NCI-H2227 (cell line): ENCODE measurements around the gene NEDD4L.
"Not testable (repeated sequence)": the region's sequence is repeated elsewhere in the genome, so short reads cannot be mapped to it uniquely, and the experiment has no call there.

Source experiments
- DNase-seq: peaks from one replicate; lab custom pipeline; 2025; ENCODE audit not compliant: unreplicated experiment; lab: John Stamatoyannopoulos, UW

The NEDD4L gene

GRCh38 chr18:58362027-58362575 is 318.1 kb downstream of the NEDD4L start:
- DNase-seq, result no peak

DNA sequence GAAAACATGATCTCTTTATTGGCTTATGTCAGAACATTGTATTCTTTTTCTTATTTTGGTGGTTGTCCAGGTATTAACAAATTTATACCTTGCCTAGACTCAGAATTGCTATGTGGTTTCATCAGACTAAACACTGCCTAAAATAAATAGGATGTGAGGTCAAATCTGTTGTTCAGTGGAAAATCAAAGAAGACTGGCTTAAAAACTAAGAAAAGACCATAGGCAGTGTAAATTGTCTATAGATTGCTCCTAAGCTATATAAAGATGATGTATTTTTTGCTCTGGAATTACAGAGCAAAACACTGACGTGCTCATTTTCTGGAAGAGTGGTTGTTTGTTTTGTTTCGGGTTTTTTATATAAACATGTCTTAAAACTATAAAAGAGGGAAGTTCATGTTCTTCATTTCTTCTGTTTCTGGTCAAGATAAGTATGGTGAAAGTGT is 318.8 kb downstream of the NEDD4L start:
- no peak for DNase-seq

DNA sequence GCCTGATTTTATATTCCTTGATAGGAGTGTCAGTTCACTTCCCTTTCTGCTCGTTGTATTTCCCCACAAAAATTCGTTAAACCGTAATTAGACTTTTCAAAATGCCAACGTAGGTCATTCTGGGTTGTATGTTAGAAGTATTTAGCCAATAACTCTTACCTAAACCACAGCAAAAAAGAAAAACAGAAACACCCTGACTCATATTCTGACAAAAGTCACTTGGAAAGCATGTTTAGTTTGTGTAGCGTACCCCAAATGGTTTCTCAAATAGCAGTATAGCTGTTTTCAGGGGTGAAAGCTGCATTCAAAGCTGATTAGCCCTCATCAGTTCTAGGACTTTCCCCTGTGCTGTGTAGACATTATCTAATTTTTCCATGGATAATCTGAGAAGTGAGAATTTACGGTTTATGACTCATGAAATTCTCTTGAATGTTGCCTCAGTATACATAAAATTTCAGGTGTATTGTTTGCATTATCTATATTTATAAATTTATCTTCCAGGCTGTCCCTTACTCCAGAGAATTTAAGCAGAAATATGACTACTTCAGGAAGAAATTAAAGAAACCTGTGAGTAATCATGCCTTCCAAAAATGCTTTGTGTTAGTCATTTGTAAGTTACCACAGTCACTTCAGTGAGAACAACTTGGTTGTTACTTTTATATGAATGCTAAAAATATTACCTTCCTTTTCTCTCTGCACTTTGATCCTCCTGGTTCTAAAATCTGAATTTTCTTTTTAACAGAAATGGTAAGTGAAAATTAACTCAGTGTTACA is 319.9 kb downstream of the NEDD4L start:
- DNase-seq, result no peak

DNA sequence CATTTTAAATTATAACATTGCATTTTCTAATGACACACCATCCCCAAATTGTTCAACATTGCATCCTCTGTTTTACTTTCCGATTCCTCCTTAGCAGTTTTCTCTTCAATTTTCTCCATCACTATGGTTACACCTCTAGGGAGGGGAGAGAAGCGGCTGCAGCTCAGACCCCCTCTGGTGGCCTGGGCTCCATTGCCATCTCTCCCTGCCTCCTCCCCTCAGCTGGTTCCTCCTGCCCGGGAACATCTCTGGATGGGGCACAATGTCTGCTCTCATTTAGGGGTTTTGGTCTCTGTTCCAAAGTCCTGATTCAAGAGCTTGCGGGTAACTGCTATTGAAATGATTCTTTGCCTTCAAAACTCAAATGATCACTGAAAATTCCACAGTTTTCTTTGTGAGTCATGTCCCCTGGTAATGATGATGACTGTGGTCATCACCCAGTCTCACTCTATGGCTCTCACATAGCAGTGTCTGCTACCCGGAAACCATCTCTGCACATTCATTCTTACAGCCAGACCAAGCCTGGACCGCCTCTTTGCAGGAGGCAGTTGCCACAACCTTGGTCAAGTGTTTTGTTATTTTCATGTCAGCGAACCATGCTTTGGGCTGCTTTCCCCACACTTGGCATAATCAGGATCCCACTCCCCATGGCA is 321.0 kb downstream of the NEDD4L start:
- DNase-seq, result no peak

- DNase-seq, result no peak
These were observed 323.6 kb downstream of the NEDD4L start for GRCh38 chr18:58367425-58368140.

DNA sequence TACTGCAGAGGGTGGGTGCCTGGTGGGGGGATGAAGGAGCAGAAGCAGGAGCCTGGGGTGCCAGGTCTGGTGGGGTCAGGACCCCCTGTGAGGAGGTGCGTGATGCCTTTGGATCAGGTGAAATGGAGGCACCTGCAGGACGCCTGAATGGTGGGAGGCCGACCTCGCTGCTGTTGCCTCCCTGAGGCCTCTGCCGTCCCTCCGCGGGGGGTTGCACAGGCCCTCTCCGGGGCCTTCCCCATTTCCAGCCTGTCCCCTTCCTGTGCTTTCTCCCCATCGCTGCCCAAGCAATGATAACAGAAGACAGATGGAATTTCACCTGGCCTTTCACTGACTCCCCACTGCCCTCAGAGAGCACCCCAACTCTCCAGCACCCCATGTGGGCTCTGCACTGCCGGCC is 325.6 kb downstream of the NEDD4L start:
- DNase-seq, result no peak

- DNase-seq, result no peak
These were observed 326.1 kb downstream of the NEDD4L start for GRCh38 chr18:58370038-58370580.

- DNase-seq, result no peak
These were observed 326.6 kb downstream of the NEDD4L start for GRCh38 chr18:58370612-58371011.

DNA sequence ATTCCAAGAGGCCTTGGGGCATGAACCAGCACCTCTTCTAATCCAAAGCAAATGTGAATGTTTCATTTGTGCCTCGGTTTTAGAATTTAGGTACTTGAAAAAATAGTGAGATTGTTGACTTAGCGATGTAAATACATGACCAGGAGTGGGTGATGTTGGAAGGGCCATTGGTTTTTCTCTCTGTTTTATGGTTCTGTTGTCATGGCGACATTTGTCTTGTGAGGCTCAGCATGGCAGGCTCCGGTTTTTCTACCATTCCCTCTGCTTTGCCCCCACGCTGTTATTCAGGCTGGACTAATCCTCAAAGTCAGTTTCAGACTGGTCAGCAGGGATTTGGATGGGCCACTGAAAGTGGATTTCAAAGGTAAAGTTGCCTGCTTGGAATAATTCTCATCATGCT is 329.5 kb downstream of the NEDD4L start:
- DNase-seq, result peak; percentile 19

GRCh38 chr18:58375051-58375450 is 331.0 kb downstream of the NEDD4L start:
- no peak for DNase-seq

- no peak for DNase-seq
These were observed 334.7 kb downstream of the NEDD4L start for GRCh38 chr18:58378411-58379379.

DNA sequence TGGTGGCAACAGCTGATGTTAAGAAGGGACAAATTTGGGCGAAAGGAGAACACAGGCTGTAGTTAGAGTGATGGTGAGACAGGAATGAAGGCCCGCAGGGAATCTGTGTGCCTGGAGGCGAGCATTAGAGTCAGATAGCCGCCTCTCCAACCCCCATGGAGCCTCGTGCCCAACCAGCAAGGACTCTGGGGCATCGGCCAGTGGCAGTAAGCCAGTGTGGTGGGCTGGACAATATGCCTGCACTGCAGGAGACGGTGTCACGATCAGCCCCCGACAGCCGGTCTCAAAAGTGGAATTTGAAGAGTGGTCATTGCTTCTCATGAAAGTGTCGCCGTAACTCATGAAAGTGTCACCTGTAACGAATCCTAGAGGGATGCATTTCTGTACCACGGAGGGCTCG is 335.4 kb downstream of the NEDD4L start:
- no peak for DNase-seq

DNA sequence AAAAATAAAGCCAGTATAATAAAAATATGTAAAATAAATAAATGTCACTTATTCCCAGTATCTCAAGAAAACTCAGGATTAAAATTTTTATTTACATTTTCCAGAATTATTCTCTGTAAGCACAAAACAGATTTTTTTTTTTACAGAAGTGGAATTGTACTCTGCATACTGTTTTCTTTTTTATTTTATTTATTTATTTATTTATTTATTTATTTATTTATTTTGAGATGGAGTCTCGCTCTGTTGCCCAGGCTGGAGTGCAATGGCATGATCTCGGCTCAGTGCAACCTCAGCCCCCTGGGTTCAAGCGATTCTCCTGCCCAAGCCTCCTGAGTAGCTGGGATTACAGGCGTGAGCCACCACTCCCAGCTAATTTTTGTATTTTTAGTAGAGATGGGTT is 336.1 kb downstream of the NEDD4L start:
- not testable (repeated sequence) for DNase-seq

DNA sequence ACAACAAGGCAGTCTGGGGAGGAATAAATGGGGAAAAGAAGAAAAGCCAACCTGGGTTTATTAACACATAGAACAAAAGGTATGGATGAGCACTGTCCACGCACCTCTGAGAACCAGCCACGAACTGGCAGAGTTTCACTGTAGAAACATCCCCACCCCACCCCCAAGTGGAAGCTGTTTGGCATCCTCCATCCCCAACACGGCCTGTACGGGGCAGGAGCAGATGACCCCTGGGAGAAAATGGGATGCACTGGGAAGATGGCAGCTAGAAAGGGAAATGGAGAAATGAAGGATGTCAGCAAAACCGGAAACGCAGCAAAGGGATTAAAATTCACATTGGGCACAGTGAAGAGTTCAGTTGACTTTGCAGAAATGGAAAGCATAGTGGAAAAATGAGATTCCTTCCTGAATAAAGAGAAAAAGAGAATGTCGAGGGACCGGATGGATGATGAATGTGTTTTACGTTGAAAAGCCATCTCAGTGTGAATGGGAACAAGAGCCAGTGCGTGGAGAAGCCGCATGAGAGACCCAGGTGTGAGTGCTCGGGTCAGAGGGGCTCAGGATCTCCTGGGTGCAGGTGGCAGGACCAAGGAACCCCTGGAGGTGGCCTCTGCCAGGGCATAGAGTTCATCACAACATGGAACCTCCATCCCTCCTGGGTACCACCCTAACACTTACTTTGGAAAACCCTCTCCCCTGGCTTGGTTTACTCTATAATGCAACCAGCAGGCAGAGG is 337.8 kb downstream of the NEDD4L start:
- DNase-seq, result no peak

DNA sequence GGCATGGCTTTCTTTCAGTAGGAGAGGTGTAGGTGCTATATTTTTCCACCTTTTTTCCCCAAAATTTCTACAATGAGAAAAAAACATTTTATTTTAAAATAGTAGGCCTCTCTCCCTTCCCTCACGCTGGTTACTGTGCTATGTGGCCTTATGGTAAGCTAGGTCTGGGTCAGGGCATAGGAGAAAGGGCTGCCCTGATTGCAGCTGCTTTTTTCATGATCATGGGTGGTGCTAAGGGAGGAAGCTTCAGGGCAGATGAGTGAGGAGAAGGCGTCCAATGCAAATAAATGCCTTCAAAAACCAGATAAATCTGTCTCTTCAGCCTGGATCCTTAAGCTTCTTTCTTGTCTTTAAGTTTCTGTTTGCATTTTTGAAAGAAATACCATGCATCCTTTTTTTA is 338.4 kb downstream of the NEDD4L start:
- no peak for DNase-seq

DNA sequence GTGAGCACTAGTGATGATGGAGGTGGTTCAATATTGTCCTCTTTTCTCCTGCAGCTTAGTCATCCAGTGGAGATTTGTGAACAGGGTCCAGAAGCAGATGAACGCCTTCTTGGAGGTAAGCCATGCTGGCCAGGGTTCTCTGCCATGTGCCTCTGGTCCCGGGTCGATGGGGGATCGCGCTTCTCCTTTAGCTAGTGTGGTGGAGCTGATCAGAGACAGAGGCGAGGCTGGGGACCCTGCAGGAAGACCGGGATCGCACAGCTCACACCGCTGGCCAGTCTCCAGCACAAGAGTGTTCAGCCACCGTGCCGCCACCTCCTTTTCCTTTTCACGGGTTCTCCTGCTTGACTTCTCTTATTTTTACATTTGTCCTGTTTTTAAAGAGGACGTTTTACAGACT is 341.4 kb downstream of the NEDD4L start:
- DNase-seq, result no peak

DNA sequence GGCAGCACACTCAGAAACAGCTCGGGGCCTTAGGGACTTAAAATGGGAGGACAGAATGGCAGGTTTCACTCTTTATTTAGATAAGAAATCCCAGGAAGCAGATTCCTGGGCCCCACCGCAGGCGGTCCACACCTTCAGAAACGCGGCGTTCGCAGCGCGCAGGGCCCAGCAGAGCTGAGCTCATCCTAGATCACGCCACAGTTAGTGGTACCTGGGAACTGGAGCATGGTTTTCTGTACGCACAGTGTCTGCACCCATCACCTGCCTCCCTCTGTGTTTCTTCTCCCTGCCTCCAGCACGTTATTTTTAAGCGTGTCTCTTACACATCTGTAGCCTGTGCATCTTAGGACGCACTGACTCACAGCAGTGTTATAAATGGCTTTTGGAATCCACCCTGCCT is 342.8 kb downstream of the NEDD4L start:
- no peak for DNase-seq

DNA sequence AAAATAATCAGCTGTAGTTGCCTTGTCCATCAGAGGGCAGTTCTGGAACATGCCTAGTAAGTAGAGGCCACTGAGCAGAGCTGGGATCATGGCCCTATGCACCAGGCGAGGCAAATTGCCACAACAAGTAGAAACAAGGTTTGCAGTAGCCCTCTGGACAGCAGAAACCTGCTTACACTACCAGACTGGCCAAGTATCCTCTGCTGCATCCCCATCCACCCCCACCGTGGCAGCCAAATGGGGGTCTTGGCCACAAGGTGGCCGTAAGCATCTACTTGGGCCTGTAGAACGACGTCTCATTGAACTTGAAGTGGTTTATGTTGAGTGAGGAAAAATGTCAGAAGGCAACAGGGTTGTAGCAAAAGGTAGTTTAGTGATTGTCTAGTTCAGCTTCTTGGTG is 343.7 kb downstream of the NEDD4L start:
- no peak for DNase-seq

DNA sequence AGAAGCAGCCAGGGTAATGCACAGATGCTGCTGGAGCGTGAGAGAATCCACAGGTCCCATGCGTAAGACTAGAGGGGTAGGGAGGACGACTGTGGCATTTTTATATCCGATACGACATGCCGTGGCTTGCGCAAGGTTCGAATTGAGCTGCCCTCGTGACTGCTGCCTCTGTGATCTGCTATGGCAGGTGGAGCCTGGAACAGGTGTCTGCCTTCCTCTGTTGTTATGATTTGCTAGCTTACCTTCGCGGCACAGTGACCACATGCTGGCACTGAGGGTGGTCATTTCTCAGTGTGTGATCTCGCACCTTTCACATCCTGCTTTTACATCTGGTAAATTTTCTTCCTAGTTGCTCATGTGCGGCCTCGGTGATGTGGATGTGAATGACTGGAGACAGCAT is 344.7 kb downstream of the NEDD4L start:
- no peak for DNase-seq

DNA sequence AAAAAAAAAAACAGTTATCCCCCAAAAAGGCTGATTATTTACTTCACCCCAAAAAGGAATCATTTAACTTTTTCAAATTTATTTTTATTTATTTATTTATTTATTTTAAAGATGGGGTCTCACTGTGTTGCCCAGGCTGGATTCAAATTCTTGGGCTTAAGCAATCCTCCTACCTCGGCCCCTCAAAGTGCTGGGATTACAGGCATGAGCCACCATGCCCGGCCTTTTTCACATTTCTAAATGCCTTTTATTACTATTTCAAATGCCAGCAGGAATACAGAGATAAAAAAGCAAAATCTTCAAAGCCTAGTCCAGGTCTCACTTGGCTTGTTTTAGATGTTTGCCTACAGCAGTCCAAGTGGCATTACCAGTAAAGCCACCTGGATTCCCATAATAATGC is 345.7 kb downstream of the NEDD4L start:
- no peak for DNase-seq
